Measurements from ENCODE around the gene HSD11B2. TPM values are rescaled to one million over a fixed set of nuclear protein-coding genes. Genes with fewer than 3 reads are reported as not detected.

HSD11B2 gene
- total RNA-seq, 4 donors from 2014 or later: 1.2 to 82.1 (median 9.7) TPM

DNA sequence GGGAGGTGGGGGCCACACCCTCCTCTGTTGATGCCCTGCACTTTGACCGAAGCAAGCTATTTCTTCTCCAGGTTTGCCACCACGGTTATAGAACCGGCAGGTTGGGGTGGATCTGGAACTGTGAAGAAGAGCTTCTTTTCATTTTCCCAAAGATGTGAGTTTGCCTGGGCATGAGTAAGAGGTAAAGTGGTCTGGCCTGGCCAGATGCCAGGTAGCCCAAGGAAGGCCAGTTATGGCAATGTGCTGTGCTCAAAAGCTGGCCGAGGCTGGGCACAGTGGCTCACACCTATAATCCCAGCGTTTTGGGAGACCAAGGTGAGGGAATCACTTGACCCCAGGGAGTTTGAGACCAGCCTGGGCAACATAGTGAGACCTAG is 31.3 kb downstream of the HSD11B2 start:
- H3K4me1 ChIP-seq: peaks cover 33 to 47% of the 10 kb centered on the region in 2 donors
- no peaks in the 10 kb centered on the region for H3K27me3 ChIP-seq
- intact Hi-C loops (cut with DNase I; ENCODE audit: low total_unique reads): loop anchor here (5.0 kb wide), 1 partner anchor 35 kb away; no protein-coding TSS in a partner anchor
- TF ChIP-seq, protein P1, sequence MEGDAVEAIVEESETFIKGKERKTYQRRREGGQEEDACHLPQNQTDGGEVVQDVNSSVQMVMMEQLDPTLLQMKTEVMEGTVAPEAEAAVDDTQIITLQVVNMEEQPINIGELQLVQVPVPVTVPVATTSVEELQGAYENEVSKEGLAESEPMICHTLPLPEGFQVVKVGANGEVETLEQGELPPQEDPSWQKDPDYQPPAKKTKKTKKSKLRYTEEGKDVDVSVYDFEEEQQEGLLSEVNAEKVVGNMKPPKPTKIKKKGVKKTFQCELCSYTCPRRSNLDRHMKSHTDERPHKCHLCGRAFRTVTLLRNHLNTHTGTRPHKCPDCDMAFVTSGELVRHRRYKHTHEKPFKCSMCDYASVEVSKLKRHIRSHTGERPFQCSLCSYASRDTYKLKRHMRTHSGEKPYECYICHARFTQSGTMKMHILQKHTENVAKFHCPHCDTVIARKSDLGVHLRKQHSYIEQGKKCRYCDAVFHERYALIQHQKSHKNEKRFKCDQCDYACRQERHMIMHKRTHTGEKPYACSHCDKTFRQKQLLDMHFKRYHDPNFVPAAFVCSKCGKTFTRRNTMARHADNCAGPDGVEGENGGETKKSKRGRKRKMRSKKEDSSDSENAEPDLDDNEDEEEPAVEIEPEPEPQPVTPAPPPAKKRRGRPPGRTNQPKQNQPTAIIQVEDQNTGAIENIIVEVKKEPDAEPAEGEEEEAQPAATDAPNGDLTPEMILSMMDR (IDR thresholded peaks at IDR 0.05): no peak
- TF ChIP-seq POLR2A (IDR thresholded peaks at IDR 0.05): no peak
- H3K9me3 ChIP-seq: no peaks in the 10 kb centered on the region
- H3K27ac ChIP-seq: peak overlapping the region; percentile 77 to 82
- DNase-seq: no peak
- H3K4me3 ChIP-seq: no peak overlapping the region
- H3K36me3 ChIP-seq: no peaks in the 10 kb centered on the region

DNA sequence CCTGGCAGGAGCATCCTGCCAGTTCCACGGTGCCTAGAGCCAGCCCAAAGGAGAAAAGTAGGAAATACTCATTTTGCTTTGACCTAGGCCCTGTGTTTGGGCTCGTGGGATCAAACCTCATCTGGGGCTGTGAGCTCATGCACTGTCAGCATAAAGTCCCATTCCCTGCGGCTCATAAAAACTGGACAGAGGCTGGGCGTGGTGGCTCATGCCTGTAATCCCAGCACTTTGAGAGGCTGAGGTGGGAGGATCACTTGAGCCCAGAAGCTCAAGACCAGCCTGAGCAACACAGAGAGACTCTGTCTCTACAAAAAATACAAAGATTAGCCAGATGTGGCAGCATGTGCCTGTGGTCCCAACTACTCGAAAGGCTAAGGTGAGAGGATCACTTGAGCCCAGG is 32.1 kb downstream of the HSD11B2 start:
- intact Hi-C loops (cut with DNase I; ENCODE audit: low total_unique reads): loop anchor here (5.0 kb wide), 1 partner anchor 36 kb away; no protein-coding TSS in a partner anchor
- Histone ChIP-seq H3K27ac (peak overlapping the region; percentile 77 to 82), H3K9me3 (no peaks in the 10 kb centered on the region), H3K36me3 (no peaks in the 10 kb centered on the region), H3K4me1 (peaks cover 27 to 40% of the 10 kb centered on the region in 2 donors), H3K27me3 (no peaks in the 10 kb centered on the region), H3K4me3 (no peak overlapping the region)
- DNase-seq: no peak
- TF ChIP-seq, protein P1 (IDR thresholded peaks at IDR 0.05): no peak
- TF ChIP-seq POLR2A (IDR thresholded peaks at IDR 0.05): no peak

GRCh38 chr16:67463691-67464090 is 32.8 kb downstream of the HSD11B2 start:
- Histone ChIP-seq H3K4me3 (no peak overlapping the region), H3K36me3 (no peaks in the 10 kb centered on the region), H3K9me3 (no peaks in the 10 kb centered on the region), H3K4me1 (peaks cover 21 to 33% of the 10 kb centered on the region in 2 donors), H3K27ac (no peak overlapping the region), H3K27me3 (no peaks in the 10 kb centered on the region)
- intact Hi-C loops (cut with DNase I; ENCODE audit: low total_unique reads): loop anchor here (5.0 kb wide), 1 partner anchor 36 kb away; no protein-coding TSS in a partner anchor
- TF ChIP-seq, protein P1 (IDR thresholded peaks at IDR 0.05): no peak
- no peak for TF ChIP-seq POLR2A (IDR thresholded peaks at IDR 0.05)
- DNase-seq: no peak

GRCh38 chr16:67464565-67464964 is 33.6 kb downstream of the HSD11B2 start:
- no peaks in the 10 kb centered on the region for H3K36me3 ChIP-seq
- H3K4me3 ChIP-seq: no peak overlapping the region
- H3K27me3 ChIP-seq: no peaks in the 10 kb centered on the region
- no peak for DNase-seq
- intact Hi-C loops (cut with DNase I; ENCODE audit: low total_unique reads): loop anchor here (5.0 kb wide), 1 partner anchor 37 kb away; no protein-coding TSS in a partner anchor
- no peak overlapping the region for H3K27ac ChIP-seq
- peaks cover 16 to 24% of the 10 kb centered on the region in 2 donors for H3K4me1 ChIP-seq
- H3K9me3 ChIP-seq: no peaks in the 10 kb centered on the region
- TF ChIP-seq, protein P1 (IDR thresholded peaks at IDR 0.05): no peak
- TF ChIP-seq POLR2A (IDR thresholded peaks at IDR 0.05): no peak

GRCh38 chr16:67466581-67466980 is 35.7 kb downstream of the HSD11B2 start:
- intact Hi-C loops (cut with DNase I; ENCODE audit: low total_unique reads): no loop called here
- Histone ChIP-seq H3K9me3 (no peaks in the 10 kb centered on the region), H3K27ac (no peak overlapping the region), H3K36me3 (no peaks in the 10 kb centered on the region), H3K4me3 (no peak overlapping the region), H3K27me3 (no peaks in the 10 kb centered on the region), H3K4me1 (peaks cover 4 to 10% of the 10 kb centered on the region in 2 donors)
- TF ChIP-seq POLR2A (IDR thresholded peaks at IDR 0.05): no peak
- TF ChIP-seq, protein P1 (IDR thresholded peaks at IDR 0.05): no peak
- no peak for DNase-seq
